SK-N-SH (cell line): ENCODE measurements around the gene PEPD. TPM values are rescaled to one million over a fixed set of nuclear protein-coding genes. Genes with fewer than 3 reads are reported as not detected.

Source experiments
- CTCF ChIA-PET: fragments of 300-600, 350-600 bp; formaldehyde crosslinking; extraction: SDS; loops from one replicate; lab custom pipeline; 2021; lab: Yijun Ruan, JAX
- POLR2A ChIA-PET: fragments of 350-600 bp; sonication (Branson Sonifier 250); formaldehyde crosslinking; extraction: SDS; loops from one replicate; lab custom pipeline; 2020; ENCODE audit warnings: antibody characterized with exemption, inconsistent platforms; lab: Yijun Ruan, JAX
- DNase-seq: peaks from one replicate; pipeline ENCODE4 v3.0.0; 2012
- H2AFZ ChIP-seq: fragments of 200-600 bp; sonication (generic); 2 replicates; pipeline ENCODE4 v1.8.1; 2016; ENCODE audit warnings: antibody characterized with exemption, mild to moderate bottlenecking, low read depth
- H3F3A ChIP-seq: fragments of 200-600 bp; sonication (generic); replicated peaks from 2 replicates; pipeline ENCODE3; 2016; ENCODE audit warnings: antibody characterized with exemption, mild to moderate bottlenecking; ENCODE audit not compliant: insufficient read depth
- H3K27ac ChIP-seq, 2 experiments: fragments of 200-500 bp in 1 of 2; fragments of 200-600 bp in 1 of 2; sonication (Bioruptor generic) in 1 of 2; sonication (generic), shearing (Covaris generic) in 1 of 2; 2 replicates each; pipeline versions ENCODE4 v1.5.1 to v1.6.1; 2014 to 2016; ENCODE audit warnings: low read depth in 2 of 2, inconsistent platforms in 1 of 2, low read length in 1 of 2, mild to moderate bottlenecking in 1 of 2, mixed read lengths in 1 of 2
- H3K27me3 ChIP-seq: fragments of 200-600 bp; sonication (generic), shearing (Covaris generic); 2 replicates; pipeline ENCODE4 v1.6.1; 2016; ENCODE audit warnings: mixed run types; ENCODE audit not compliant: insufficient read depth
- H3K36me3 ChIP-seq, 2 experiments: fragments of 200-500 bp in 1 of 2; fragments of 200-600 bp in 1 of 2; sonication (Bioruptor generic) in 1 of 2; sonication (generic) in 1 of 2; replicated peaks in 1 of 2; 2 replicates each; pipeline versions ENCODE3 to v1.5.1; 2014 to 2016; ENCODE audit warnings: low read length in 1 of 2, mild to moderate bottlenecking in 1 of 2; ENCODE audit not compliant: insufficient read depth in 2 of 2, control insufficient read depth in 1 of 2
- H3K4me1 ChIP-seq, 2 experiments: fragments of 200-500 bp in 1 of 2; fragments of 200-600 bp in 1 of 2; sonication (Bioruptor generic) in 1 of 2; sonication (generic), shearing (Covaris generic) in 1 of 2; 2 replicates each; pipeline versions ENCODE4 v1.5.1 to v1.6.1; 2014 to 2016; ENCODE audit warnings: low read depth in 1 of 2, low read length in 1 of 2, mixed run types in 1 of 2; ENCODE audit not compliant: insufficient read depth in 2 of 2, control insufficient read depth in 1 of 2
- H3K4me2 ChIP-seq: fragments of 200-600 bp; sonication (generic), shearing (Covaris generic); 2 replicates; pipeline ENCODE4 v1.6.1; 2017; ENCODE audit warnings: mixed run types
- H3K4me3 ChIP-seq, 2 experiments: fragments of 200-500 bp in 1 of 2; fragments of 200-600 bp in 1 of 2; sonication (Bioruptor generic) in 1 of 2; sonication (generic), shearing (Covaris generic) in 1 of 2; 2 replicates each; pipeline versions ENCODE4 v1.5.1 to v1.8.1; 2014 to 2016; ENCODE audit warnings: low read depth in 2 of 2, inconsistent platforms in 1 of 2, low read length in 1 of 2, mild to moderate bottlenecking in 1 of 2, mixed read lengths in 1 of 2, moderate library complexity in 1 of 2
- H3K79me2 ChIP-seq: fragments of 200-600 bp; sonication (generic); 2 replicates; pipeline ENCODE4 v1.8.1; 2017; ENCODE audit warnings: mild to moderate bottlenecking; ENCODE audit not compliant: insufficient read depth
- H3K9ac ChIP-seq: fragments of 200-600 bp; sonication (generic); 2 replicates; pipeline ENCODE4 v1.6.1; 2017; ENCODE audit warnings: mixed run types
- H3K9me2 ChIP-seq: fragments of 200-600 bp; sonication (generic); 2 replicates; pipeline ENCODE4 v1.6.1; 2017; ENCODE audit warnings: mixed run types
- H3K9me3 ChIP-seq: fragments of 200-600 bp; sonication (generic); 2 replicates; pipeline ENCODE4 v1.6.1; 2017; ENCODE audit warnings: mixed run types, mild to moderate bottlenecking, moderate library complexity
- H4K20me1 ChIP-seq: fragments of 200-600 bp; sonication (generic); 2 replicates; pipeline ENCODE4 v1.6.1; 2017; ENCODE audit warnings: mild to moderate bottlenecking, mixed run types; ENCODE audit not compliant: insufficient read depth
- EP300 ChIP-seq, 2 experiments: IDR thresholded peaks; 2 replicates each; pipeline versions ENCODE4 v1.4.0 to v1.6.1; 2012; ENCODE audit warnings: borderline replicate concordance in 1 of 2, low read depth in 1 of 2, low read length in 1 of 2
- EZH2phosphoT487 ChIP-seq: fragments of 200-600 bp; sonication (generic); IDR thresholded peaks from 2 replicates; pipeline ENCODE4 v1.6.1; 2017; ENCODE audit warnings: low read depth, mixed run types, mild to moderate bottlenecking, antibody characterized with exemption, moderate library complexity, borderline replicate concordance
- FOXJ3 ChIP-seq: sonication (generic); formaldehyde crosslinking; IDR thresholded peaks from 2 replicates; pipeline ENCODE4 v1.5.1; 2020; ENCODE audit warnings: mild to moderate bottlenecking, missing genetic modification reagents
- RAD21 ChIP-seq: IDR thresholded peaks from 2 replicates; pipeline ENCODE4 v1.6.1; 2012; ENCODE audit warnings: mild to moderate bottlenecking, low read length
- RCOR1 ChIP-seq: fragments of 150-350 bp; IDR thresholded peaks from 2 replicates; pipeline ENCODE4 v1.6.1; 2017; ENCODE audit warnings: antibody characterized with exemption, low read length
- RXRA ChIP-seq: IDR thresholded peaks from 2 replicates; pipeline ENCODE4 v1.4.0; 2012; ENCODE audit warnings: low read depth, mild to moderate bottlenecking, borderline replicate concordance
- SIN3A ChIP-seq: IDR thresholded peaks from 2 replicates; pipeline ENCODE4 v1.6.1; 2012; ENCODE audit warnings: low read depth, mild to moderate bottlenecking, low read length, moderate library complexity, borderline replicate concordance
- TAF1 ChIP-seq: IDR thresholded peaks from 2 replicates; pipeline ENCODE4 v1.6.1; 2012; ENCODE audit warnings: low read depth, mild to moderate bottlenecking, low read length, moderate library complexity, borderline replicate concordance
- TCF12 ChIP-seq: IDR thresholded peaks from 2 replicates; pipeline ENCODE4 v1.4.0; 2012
- TEAD4 ChIP-seq: IDR thresholded peaks from 2 replicates; pipeline ENCODE4 v1.4.0; 2012; ENCODE audit warnings: mild to moderate bottlenecking, borderline replicate concordance; ENCODE audit not compliant: insufficient read depth
- WGBS: methylation state at CpG from one replicate; pipeline ENCODE4 v1.1.6; 2017; ENCODE audit warnings: low lambda C conversion rate; 5-methylcytosine and 5-hydroxymethylcytosine counted together
- polyA plus RNA-seq, 3 experiments: library from polyadenylated mRNA; depleted of rRNA; stranded (reverse); fragments of >200 nt; gene quantifications; 2 replicates each; pipeline ENCODE4 v1.2.3, GENCODE V29; 2012
- TF ChIP-seq, protein P1 (sequence below): IDR thresholded peaks from 2 replicates; pipeline ENCODE4 v1.4.0; 2012; ENCODE audit warnings: low read depth, borderline replicate concordance
- TF ChIP-seq, protein P2 (sequence below): IDR thresholded peaks from 2 replicates; pipeline ENCODE4 v1.4.0; 2012; ENCODE audit warnings: low read depth
- TF ChIP-seq, protein P3 (sequence below): IDR thresholded peaks from 2 replicates; pipeline ENCODE4 v1.4.0; 2012; ENCODE audit warnings: low read depth, borderline replicate concordance

PEPD gene
- polyA plus RNA-seq, 1 of the 3 experiments (the other 2 are of a cell fraction) = 88.9 TPM

DNA sequence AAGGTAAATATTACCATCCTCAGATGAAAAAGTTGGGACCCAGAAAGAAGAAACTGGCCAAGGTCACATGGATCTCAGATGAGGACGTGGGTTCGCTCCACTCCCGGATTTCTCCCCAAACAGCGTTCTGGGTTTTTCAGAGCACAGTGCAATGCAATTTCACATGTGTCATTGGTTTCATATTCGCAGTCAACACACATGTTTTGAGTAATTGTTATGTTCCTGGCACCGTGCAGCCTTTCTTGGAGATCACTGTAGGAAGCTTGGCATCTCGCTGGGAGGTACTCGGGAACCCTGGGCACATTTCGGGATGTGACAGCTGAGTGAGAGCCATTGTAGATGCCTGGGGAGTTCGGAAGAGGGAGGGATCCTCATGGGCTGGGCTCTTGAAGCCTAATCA is 174.3 kb downstream of the PEPD start:
- peaks cover 0 to 4% of the 10 kb centered on the region in 2 experiments; a peak in 1 of 4 replicates for H3K4me1 ChIP-seq
- 0 out of 2 replicates have a peak, but pooled peaks cover 9% of the 10 kb centered on the region for H3K27me3 ChIP-seq
- TF ChIP-seq RAD21 = no peak
- TF ChIP-seq, protein P1, sequence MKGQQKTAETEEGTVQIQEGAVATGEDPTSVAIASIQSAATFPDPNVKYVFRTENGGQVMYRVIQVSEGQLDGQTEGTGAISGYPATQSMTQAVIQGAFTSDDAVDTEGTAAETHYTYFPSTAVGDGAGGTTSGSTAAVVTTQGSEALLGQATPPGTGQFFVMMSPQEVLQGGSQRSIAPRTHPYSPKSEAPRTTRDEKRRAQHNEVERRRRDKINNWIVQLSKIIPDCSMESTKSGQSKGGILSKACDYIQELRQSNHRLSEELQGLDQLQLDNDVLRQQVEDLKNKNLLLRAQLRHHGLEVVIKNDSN = no peak
- TF ChIP-seq TEAD4 = no peak
- TF ChIP-seq, protein P2, sequence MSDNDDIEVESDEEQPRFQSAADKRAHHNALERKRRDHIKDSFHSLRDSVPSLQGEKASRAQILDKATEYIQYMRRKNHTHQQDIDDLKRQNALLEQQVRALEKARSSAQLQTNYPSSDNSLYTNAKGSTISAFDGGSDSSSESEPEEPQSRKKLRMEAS = no peak
- TF ChIP-seq, protein P3, sequence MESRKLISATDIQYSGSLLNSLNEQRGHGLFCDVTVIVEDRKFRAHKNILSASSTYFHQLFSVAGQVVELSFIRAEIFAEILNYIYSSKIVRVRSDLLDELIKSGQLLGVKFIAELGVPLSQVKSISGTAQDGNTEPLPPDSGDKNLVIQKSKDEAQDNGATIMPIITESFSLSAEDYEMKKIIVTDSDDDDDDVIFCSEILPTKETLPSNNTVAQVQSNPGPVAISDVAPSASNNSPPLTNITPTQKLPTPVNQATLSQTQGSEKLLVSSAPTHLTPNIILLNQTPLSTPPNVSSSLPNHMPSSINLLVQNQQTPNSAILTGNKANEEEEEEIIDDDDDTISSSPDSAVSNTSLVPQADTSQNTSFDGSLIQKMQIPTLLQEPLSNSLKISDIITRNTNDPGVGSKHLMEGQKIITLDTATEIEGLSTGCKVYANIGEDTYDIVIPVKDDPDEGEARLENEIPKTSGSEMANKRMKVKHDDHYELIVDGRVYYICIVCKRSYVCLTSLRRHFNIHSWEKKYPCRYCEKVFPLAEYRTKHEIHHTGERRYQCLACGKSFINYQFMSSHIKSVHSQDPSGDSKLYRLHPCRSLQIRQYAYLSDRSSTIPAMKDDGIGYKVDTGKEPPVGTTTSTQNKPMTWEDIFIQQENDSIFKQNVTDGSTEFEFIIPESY = no peak
- TF ChIP-seq EZH2phosphoT487 = no peak
- H3K4me3 ChIP-seq = no peak overlapping the region
- ChIA-PET POLR2A (no interaction called here), CTCF (interaction anchor here (1.8 kb wide), 1 partner anchor 44 kb away, joined by 7 read pairs; no protein-coding TSS in a partner anchor)
- H3K4me2 ChIP-seq = no peak overlapping the region
- no peak overlapping the region for H3K9ac ChIP-seq
- H3K36me3 ChIP-seq = no peaks in the 10 kb centered on the region
- H3K9me3 ChIP-seq = no peaks in the 10 kb centered on the region
- 62% methylated on average over 10 of the region's 10 CpGs for WGBS
- H3F3A ChIP-seq = no peaks in the 10 kb centered on the region
- H3K27ac ChIP-seq = no peak overlapping the region
- no peaks in the 10 kb centered on the region for H3K9me2 ChIP-seq
- H4K20me1 ChIP-seq = no peaks in the 10 kb centered on the region
- H3K79me2 ChIP-seq = no peaks in the 10 kb centered on the region
- no peak for DNase-seq
- H2AFZ ChIP-seq = no peak overlapping the region

DNA sequence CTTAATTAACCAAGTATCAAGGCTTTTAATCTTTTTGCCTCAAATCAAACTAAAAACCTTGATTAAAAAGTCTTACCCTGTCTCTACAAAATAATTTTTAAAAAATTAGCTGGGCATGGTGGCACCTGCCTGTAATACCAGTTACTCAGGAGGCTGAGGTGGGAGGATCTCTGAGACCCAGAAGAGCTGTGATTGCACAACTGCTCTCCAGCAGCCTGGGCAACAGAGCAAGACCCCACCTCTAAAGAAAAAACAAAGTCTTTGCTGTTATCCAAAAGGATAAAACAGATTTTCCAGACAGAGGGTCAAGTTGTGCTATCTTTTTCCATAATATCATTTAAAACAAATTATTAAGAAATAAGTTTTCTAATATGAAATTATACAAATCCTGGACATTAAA is 174.9 kb downstream of the PEPD start:
- no peaks in the 10 kb centered on the region for H4K20me1 ChIP-seq
- H3K27ac ChIP-seq = no peak overlapping the region
- no peak overlapping the region for H3K4me2 ChIP-seq
- TF ChIP-seq RXRA (no peak), TCF12 (no peak), RAD21 (no peak), SIN3A (no peak), EP300 (IDR thresholded peaks at IDR 0.05; ENCODE audit: borderline replicate concordance in 1 of 2, low read depth in 1 of 2, low read length in 1 of 2) (no peak), RCOR1 (no peak), FOXJ3 (CRISPR knock-in tag) (no peak), TAF1 (no peak)
- TF ChIP-seq, protein P2 = no peak
- DNase-seq = no peak
- no peaks in the 10 kb centered on the region for H3K9me3 ChIP-seq
- CTCF ChIA-PET = interaction anchor here (0.9 kb wide), 1 partner anchor 16 kb away, joined by 3 read pairs; no protein-coding TSS in a partner anchor
- no peak overlapping the region for H2AFZ ChIP-seq
- no peak overlapping the region for H3K4me3 ChIP-seq
- POLR2A ChIA-PET = no interaction called here
- no peaks in the 10 kb centered on the region for H3K9me2 ChIP-seq
- H3K36me3 ChIP-seq = no peaks in the 10 kb centered on the region
- H3F3A ChIP-seq = no peaks in the 10 kb centered on the region
- H3K9ac ChIP-seq = no peak overlapping the region
- H3K27me3 ChIP-seq = peaks cover 9% of the 10 kb centered on the region; the same call in 1 of the 2 replicates
- H3K4me1 ChIP-seq = peaks cover 0 to 4% of the 10 kb centered on the region in 2 experiments; a peak in 1 of 4 replicates
- no peaks in the 10 kb centered on the region for H3K79me2 ChIP-seq
